Fibroblast of skin of left quadriceps (primary cell): Measurements from ENCODE around the gene NRCAM.

ENCODE experiments used
- DNase-seq, 2 experiments: peaks; one replicate each; pipeline ENCODE4 v3.0.0-alpha.2; 2013; ENCODE audit warnings: low read depth in 2 of 2

Gene NRCAM

DNA sequence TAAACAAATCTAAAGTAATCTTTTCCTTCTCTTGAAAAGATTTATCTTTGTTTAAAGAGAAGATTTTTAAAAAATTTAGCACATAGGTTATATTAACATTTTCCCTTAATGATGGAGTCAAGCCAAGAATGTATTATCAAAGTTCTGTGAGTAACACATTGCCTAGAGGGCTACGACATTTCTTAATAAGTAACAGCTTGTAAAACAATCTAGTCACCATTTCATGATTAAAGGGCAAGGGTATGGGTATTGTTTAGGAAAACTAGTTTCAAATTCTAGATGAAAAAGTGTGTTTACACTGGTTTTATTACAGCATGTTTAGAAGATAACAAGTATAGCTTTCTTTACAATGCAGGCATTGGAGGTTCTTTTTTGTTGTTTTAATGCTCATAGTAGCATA, 297.5 kb downstream of the NRCAM start:
- DNase-seq = no peak

DNA sequence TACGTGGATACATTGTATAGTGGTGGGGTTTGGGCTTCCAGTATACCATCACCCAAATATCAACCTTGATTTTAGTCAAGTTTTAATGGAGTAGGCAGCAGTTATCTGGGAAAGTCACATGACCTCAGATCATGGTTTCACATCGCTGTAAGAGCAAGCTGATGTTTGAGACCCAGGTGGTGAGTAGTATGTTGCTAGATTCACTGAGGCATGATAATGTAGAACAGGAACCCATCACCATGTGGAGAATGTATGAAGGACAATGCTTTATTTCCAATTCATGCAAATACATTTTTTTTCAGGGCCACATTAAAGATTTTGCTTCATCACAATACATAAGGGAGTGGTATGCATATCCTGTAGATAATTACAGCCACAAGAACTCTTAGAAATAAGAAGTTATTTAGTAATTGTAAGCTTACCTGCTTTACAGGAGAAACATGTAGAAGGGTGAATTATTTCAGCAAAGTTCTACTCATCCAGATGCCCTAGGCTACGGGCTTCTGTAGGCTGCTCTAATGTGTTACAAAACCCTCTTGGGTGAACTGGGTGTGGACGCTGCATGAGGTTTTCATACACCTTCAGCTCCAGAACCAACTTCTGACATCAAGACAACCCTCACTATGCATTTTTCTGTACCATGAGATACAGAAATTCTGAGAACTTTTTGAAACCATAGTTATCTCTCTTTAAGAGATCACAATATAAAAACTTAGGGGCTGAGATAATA, 298.5 kb downstream of the NRCAM start:
- DNase-seq = no peak

DNA sequence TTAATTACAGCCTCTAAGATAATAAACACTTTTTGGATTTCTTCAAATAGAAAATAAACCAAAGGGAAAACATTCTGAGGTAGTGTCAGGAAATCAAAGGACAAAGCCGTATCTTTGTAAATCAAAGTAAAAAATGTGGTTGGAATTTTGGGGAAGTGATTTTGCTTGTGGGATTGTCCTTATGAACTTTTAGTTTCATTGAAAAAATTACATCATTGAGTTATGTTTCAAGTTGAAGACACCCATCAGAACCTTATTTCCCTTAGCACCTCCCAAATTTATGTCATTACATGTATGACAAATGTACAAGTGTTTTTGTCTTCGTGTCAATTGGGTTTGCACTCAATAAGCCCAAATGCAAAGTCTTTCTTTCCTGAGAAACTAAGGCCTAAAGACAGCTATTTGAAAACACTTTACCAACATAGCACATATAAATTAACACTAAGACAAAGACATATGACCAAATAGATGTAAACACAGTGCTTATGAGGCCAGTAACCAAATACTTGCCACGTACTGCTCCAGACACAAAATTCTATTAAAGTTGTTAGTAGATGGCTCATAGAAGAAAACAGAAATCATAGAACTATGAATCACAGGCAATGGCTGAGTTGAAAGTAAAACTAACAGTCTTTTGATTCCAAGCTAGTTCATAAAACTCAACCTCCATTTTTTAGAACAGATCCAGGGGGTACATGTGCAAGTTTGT, 299.2 kb downstream of the NRCAM start:
- no peak for DNase-seq

DNA sequence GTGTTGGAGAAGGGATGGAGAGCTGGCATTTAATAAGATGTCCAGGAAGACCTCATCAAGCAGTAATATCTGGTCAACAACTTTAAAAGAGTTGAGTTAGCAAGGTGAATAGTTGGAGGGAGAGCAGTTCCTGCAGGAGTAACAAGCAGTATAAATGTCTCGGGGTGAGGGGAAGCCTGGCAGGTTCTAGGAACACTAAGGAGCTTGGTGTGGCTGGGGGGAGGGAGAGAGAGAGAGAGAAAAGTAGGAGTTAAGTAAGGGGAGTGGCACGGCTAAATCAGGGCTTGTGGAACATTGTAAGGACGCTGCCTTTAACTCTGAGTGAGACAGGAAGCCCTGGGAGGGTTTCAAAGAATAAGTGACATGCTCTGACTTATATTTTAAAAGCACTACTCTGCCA, 304.0 kb downstream of the NRCAM start:
- DNase-seq = no peak

DNA sequence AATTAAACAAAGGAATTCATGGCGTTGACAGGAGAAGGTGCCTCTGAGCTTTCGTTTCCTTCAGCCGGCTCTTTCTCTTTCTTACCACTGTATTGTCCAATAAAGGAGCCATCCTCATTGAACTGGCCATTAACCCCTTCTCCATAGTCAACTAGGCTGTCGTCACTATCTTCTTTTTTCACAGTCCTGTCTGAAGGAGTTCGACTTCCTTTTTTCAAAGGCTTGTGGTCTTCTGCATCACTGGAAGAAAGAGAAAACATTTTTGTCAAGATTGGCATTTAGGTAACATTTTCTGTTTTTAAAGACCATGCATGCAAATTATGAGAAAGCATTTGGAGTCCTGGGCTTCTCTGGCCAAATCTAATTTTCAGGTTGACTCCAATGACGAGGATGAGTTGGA, 306.3 kb downstream of the NRCAM start:
- DNase-seq = no peak

DNA sequence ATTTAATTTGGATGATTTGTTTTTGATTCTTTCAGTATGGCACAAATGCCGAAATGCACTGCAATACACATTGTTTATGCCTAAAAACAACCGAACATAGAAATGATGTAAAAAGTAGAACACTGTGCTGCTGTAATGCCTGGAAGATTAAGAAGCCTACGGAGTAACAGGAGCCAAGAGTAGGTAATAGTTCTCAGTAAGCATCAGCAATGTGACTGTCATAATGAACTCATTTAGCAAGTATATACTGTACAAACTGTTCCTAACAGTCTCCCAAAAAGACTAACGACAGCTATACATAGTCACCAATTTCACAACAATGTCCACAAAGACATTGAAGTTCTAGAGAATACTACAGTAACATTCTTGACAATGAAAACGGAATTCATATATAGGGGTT, 307.1 kb downstream of the NRCAM start:
- no peak for DNase-seq

DNA sequence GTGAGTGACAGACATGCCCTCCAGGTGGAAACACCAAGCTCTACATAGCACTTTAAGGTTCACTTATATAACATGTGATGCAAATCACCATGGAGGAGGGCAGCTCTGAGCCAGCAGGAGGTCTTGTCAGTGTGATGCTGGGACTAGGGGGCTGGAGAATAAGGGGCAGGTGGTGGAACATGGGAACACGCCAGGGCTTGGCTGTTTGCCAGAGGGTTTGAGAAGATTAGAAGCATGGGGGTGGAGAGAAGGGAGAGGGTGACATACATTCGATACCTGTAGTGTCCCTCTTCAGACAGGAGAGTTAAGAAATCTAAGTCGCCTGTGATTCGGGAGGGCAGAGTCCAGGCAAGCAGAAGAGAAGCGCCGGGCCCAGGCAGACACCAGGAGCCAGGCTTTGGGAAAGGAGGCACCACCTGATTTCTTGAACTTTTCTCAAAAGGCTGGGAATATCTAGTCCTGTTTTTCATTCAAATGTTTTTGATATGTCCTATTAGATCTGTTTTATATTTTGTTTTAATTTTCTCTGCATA, 309.1 kb downstream of the NRCAM start:
- no peak for DNase-seq

DNA sequence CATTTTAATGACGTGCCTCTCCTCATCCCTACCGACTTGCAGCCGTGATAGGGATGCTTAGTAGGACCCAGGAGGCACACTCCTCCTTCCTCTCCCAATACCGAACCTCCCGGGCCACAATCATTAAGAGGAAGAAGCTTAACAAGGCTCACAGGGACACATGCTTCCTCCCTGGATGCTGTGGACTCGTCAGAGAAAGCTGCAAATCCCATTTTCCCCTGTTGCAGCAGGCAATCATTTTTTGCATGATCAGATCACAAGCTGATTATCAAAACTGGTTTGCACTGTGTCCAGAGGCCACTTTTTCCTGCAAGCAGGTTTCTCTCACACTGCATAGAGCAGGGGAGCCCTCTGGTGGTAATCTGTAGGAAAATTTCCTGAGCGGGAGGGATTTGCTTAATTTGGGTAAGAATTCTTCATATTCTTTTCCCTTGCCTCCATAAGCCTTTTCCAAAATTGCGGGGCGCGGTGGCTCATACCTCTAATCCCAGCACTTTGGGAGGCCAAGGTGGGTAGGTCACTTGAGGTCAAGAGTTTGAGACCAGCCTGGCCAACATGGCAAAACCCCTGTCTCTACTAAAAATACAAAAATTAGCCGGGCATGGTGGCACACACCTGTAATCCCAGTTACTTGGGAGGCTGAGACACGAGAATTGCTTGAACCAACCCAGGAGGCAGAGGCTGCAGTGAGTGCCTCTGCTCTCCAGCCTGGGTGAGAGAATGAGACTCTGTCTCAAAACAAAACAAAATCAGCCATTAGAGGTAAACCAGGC, 310.0 kb downstream of the NRCAM start:
- peak; percentile 76 to 80 for DNase-seq

DNA sequence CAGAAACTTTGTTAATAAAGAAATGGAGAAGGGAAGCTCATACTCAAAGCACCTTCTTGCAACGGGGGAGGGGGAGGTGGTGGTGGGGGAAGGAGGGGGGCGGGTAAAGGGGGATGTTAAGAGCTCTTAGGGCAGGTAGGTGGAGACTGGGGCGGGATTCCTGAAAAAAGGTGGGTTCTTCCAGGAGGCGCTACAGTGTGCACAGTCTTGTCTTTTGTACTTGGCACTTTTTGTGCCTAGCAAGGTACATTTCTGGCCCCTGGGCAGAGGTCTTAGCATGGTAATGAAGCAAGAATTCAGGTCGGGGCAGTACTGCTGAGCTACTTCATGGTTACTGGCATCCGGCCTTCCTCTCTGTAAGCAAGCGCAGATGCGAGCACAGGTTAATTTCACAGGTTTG, 310.8 kb downstream of the NRCAM start:
- no peak for DNase-seq

DNA sequence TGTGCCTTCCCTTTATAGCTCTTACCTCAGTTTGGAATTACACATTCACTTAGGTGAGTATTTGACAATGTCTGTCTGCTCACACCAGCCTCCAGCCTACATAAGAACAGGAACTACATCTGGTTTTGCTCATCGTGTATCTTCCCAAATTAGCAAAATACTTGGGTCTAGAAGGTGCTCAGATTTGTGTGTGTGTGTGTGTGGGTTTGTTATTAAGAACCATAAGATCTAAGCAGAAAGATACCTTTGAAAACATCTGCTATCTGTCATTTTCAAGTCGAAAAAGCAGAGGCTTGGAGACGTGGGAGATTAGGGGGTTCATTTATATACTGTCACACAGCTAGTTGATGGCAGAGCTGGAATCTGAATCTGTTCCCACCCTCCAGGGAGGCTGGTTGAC, 311.3 kb downstream of the NRCAM start:
- no peak for DNase-seq

DNA sequence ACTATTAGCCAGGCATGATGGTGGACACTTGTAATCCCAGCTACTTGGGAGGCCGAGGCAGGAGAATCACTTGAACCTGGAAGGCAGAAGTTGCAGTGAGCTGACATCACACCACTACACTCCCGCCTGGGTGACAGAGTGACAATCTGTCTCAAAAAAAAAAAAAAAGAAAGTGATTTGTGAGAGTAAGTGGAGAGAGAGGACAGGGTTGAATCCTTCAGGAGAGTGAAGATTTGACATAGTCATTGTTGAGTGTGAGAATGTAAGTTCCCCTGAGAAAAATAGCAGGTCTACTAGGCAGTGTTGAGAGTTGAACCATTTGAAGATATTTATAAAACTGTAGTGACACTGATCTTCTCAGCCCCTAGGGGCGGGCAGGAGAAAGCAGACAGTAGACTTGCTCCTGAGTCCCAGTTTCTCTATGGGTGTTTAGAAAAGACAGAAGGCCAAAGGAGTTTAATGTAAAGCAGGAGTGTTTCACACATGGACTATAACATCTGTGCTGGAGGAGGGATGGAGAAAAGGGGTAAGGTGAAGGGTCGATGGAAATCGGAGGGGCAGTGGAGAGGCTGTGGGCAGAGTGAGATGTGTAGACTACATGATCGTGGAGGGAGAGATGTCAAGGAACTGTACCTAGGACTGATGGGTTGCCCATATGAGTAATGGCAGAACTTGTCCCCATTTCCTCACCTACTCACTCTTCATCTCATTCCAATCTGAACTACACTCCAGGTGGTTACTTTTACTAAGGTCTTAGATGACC, 312.4 kb downstream of the NRCAM start:
- no peak for DNase-seq

DNA sequence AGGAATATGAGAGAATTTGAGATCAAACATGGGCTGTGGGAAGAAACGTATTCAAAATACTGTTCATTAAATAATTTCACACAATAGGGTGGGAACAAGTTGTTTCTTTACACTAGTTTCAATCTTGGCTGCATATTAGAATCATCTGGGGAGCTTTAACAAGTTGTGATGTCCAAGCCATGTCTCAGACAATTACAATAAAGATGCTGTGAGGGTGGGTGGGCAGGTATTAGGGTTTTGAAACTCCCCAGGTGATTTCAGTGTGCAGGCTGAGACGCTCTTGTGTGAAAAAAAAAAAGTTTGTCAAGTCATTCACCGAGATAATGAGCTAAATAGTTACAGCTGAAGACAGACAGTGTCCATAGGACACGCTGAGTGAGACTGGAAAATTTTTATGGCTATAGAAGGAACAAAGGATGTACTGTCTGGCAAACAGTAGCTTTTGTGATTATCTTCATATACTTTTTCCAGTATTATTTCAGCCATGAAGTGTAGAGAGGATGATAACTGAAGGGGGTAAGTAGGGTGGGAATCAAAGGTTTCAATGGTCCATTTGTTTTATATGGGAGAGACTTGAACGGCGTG, 313.5 kb downstream of the NRCAM start:
- no peak for DNase-seq

DNA sequence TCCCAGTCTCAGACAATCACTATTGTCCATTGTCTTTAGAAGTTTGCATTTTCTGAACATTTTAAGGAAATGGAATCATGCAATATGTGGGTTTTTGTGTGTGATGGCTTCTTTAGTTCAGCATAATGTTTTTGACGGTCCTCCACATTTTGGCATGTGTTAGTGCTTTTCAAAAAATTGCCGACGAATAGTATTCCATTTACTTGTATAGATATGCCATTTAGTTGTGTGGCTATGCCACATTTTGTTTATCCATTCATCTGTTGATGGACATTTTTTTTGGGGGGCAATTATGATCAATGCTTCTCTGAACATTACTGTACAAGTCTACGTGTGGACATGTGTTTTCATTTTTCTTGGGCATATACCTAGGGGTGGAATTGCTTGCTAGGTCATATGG, 314.1 kb downstream of the NRCAM start:
- DNase-seq = no peak

DNA sequence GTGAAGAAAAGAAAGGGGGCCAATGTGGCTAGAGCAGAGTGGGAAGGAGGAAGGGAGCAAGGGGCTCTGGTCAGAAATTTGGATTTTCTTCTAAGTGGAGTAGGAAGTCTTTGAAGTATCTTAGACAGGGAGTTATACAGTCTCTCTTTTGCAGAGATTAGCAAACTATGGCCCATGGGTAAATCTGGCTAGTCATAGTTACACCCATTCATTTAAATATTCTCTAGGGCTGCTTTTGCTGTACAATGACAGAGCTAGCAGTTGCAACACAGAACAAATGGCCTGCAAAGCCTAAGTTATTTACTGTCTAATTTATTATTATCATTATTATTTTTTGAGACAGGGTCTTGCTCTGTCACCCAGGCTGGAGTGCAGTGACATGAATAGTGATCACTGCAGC, 315.6 kb downstream of the NRCAM start:
- DNase-seq = no peak

DNA sequence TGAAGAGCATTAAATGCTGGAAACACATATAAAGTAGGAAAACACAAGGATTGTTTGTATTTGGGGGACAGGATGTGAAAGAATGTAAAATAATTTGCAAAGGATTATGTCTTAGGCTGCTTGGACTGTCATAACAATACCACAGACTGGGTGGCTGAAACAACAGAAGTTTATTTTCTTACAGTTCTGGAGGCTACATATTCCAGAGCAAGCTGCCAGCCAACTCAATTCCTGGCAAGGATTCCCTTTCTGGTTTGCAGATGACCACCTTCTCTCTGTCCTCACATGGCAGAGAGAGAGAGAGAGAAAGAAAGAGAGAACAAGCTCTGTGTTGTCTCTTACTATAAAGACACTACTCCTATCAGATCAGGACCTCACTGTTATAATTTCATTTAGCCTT, 317.3 kb downstream of the NRCAM start:
- no peak for DNase-seq

DNA sequence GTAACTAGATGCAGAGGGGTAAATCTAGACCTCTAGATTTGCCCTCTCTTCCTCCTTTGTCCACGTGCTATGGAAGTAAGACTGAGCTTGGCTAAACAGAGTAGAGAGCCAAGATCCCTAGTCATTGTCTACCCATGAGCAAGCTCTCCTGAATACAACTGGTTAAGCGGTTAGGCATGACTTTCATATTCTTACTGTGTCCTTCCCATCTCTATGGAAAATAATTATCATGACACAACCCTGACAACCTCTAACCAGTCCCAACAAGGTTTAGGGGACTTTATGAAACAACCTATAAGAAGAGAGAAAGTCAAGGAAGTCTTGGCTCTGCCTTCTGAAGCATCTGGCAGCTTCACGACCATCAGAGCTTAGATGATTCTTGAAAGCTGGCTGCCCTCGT, 318.2 kb downstream of the NRCAM start:
- DNase-seq = no peak

DNA sequence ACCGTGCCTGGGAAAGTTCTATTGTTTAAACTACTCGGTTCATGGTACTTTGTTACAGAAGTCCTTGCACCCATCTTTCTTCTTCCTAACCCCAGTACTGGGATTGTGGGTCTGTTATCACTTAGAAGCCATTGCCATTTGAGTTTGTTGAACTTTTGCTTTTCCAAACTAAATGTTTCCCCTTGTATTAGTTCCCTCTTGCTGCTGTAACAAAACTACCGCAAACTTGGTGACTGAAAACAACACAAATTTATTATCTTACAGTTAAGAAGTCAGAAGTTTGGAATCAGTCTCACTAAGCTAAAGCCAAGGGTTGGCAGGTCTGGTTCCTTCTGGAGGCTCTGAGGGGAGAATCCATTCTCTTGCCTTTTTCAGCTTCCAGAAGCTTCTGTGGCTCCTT, 319.2 kb downstream of the NRCAM start:
- no peak for DNase-seq

DNA sequence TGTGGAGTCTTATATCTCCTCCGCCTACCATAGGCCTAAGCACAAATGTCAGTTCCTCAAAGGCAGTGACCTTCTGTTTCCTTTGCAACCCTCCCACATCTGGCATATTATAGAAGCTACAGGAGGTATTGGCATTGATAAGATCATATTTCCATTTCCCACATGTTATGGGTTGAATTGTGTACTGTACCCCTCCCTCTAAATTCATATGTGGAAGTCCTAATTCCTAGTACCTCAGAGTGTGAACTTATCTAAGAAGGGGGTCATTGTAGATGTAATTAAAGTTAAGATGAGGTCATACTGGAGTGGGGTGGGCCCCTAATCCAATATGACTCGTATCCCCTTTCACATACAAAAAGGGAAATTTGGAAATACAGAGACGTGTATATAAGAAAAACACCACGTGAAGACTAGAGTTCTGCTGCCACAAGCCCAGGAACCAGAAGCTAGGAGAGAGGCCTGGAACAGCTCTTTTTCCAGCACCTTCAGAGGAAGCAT, 320.0 kb downstream of the NRCAM start:
- no peak for DNase-seq

DNA sequence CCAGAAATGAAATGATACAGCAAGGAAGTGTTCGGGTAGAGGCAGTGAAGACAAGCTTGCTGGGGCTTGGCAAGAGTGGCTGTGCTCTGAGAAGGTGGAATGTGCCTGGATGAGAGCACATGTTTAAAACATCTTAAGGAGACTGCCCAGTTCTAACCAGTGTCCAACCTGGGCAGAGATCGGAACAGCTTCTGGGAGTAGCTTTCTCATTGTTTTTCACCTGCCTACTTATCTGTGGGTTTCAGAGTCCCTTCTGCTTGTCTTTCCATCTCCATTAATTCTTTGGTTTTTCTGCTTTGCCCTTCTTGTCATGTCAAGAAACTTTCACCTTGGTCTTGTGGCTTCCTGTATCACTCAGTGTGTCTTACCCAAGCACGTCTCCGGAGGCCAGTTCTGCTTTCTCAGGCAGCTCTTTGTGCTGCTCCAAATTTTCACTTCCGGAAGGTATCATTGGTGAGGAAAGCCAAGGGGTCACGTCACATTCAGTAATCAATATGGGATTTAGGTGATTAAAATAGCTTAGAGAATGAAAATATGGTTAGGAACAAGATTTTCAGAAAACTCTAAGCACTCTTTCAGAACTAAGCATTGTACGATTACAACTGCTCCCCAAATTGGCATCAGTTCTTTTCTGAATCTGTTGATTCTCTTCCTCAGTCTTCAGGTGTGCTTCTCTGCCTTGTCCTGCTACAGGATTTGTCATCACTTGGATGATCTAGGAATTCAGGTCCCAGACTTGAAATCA, 320.6 kb downstream of the NRCAM start:
- no peak for DNase-seq

DNA sequence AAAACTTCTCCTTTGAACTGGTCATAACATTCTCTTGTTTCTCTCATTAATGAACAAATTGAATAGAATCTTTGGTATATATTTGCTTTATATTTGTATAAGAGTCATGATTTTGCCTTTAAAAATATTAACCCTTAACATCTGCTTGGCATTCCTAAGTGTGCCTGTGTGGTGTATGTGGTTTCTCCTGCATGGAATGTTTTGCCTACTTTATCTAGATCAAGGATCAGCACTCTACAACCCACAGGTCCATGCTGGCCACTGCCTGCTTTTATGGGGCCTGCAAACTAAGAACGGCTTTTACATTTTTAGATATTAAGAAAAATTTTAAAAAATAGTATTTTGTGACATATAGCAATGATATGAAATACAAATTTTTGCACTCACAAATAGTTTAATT, 321.8 kb downstream of the NRCAM start:
- no peak for DNase-seq
